GM18520 (cell line): ENCODE results near the gene IFNAR2.

Experiments
- ATAC-seq: cut with Tn5 transposase; IDR thresholded peaks from one replicate; pipeline ENCODE4 v1.9.1; 2021; ENCODE audit not compliant: unreplicated experiment

Gene IFNAR2

GRCh38 chr21:33229784-33230544, at the start of gene IFNAR2:
IFNAR2 (plus strand) TSS chr21:33229938; CDS start chr21:33241923, 11,985 bp downstream.
- peak; percentile 51 for ATAC-seq

- no peak for ATAC-seq
These were observed 43.9 kb upstream of the IFNAR2 start for GRCh38 chr21:33185852-33186251.

- no peak for ATAC-seq
These were observed 42.5 kb upstream of the IFNAR2 start for GRCh38 chr21:33187276-33187675.

- no peak for ATAC-seq
These were observed 40.5 kb upstream of the IFNAR2 start for GRCh38 chr21:33189237-33189636.

- ATAC-seq = no peak
These were observed 39.9 kb upstream of the IFNAR2 start for GRCh38 chr21:33189824-33190223.

- ATAC-seq = no peak
These were observed 32.8 kb upstream of the IFNAR2 start for GRCh38 chr21:33196941-33197374.

- ATAC-seq = no peak
These were observed 32.2 kb upstream of the IFNAR2 start for GRCh38 chr21:33197496-33197895.

GRCh38 chr21:33198346-33199099, 31.2 kb upstream of the IFNAR2 start:
- no peak for ATAC-seq

GRCh38 chr21:33199100-33199464, 30.7 kb upstream of the IFNAR2 start:
- no peak for ATAC-seq

- ATAC-seq = peak; percentile 72
These were observed 30.1 kb upstream of the IFNAR2 start for GRCh38 chr21:33199516-33200217.

- no peak for ATAC-seq
These were observed 27.8 kb upstream of the IFNAR2 start for GRCh38 chr21:33201956-33202355.

GRCh38 chr21:33202464-33203363, 27.0 kb upstream of the IFNAR2 start:
- ATAC-seq = no peak

GRCh38 chr21:33203371-33203724, 26.4 kb upstream of the IFNAR2 start:
- ATAC-seq = no peak

- ATAC-seq = no peak
These were observed 24.3 kb upstream of the IFNAR2 start for GRCh38 chr21:33205476-33205875.

GRCh38 chr21:33206771-33207281, 22.9 kb upstream of the IFNAR2 start:
- no peak for ATAC-seq

- no peak for ATAC-seq
These were observed 22.1 kb upstream of the IFNAR2 start for GRCh38 chr21:33207449-33208149.

GRCh38 chr21:33208534-33208933, 21.2 kb upstream of the IFNAR2 start:
- ATAC-seq = no peak

GRCh38 chr21:33211305-33211704, 18.4 kb upstream of the IFNAR2 start:
- ATAC-seq = no peak

GRCh38 chr21:33211732-33212131, 18.0 kb upstream of the IFNAR2 start:
- ATAC-seq = no peak
